Spleen (tissue), 7 donors: ENCODE results near the gene LEKR1.

Experiments
- POLR2A ChIP-seq, 3 donors: fragments of 450-650 bp; IDR thresholded peaks; one replicate each; pipeline ENCODE4 v1.5.1; 2017; ENCODE audit warnings: antibody characterized with exemption in 3 of 3, mild to moderate bottlenecking in 1 of 3
- POLR2AphosphoS5 ChIP-seq, 3 donors: sonication (generic); formaldehyde crosslinking; IDR thresholded peaks; one replicate each; pipeline ENCODE4 v1.5.1; 2017; ENCODE audit warnings: antibody characterized with exemption in 3 of 3
- TF ChIP-seq, protein P1 (sequence below), 11 experiments: fragments of 200-600 bp in 7 of 11; fragments of 450-650 bp in 4 of 11; sonication (generic) in 4 of 11; IDR thresholded peaks in 8 of 11; conservative IDR thresholded peaks in 3 of 11; 1 replicate in 7 of 11; 2 replicates in 4 of 11; pipeline versions ENCODE4 v1.4.0 to v1.8.0; 2016 to 2021; ENCODE audit warnings: antibody characterized with exemption in 11 of 11, inconsistent platforms in 4 of 11, mild to moderate bottlenecking in 1 of 11
- donor health status: DM: no; HTN: no; CAD: no; lungs with moderate emphysema.
- donor health status: DM: no; HTN: no; CAD: no.
- donor health status: DM: no; HTN: no; CAD: no.

DNA sequence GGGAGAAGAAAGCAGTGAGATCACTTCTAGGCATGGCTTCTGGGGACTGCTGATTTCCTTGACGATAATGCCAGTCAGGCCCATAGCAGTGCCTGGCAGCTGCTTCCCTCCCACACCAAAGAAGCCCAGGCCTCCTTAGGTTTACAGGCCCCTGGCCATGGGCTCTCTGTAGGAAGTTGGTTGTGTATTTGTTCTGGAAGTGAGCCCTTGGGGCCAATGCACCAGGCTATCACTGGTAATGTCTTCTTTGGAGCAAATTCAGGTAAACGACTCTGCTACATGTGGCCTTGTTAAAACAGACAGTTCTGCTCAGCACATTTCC is 244.5 kb downstream of the LEKR1 start:
- TF ChIP-seq, protein P1, sequence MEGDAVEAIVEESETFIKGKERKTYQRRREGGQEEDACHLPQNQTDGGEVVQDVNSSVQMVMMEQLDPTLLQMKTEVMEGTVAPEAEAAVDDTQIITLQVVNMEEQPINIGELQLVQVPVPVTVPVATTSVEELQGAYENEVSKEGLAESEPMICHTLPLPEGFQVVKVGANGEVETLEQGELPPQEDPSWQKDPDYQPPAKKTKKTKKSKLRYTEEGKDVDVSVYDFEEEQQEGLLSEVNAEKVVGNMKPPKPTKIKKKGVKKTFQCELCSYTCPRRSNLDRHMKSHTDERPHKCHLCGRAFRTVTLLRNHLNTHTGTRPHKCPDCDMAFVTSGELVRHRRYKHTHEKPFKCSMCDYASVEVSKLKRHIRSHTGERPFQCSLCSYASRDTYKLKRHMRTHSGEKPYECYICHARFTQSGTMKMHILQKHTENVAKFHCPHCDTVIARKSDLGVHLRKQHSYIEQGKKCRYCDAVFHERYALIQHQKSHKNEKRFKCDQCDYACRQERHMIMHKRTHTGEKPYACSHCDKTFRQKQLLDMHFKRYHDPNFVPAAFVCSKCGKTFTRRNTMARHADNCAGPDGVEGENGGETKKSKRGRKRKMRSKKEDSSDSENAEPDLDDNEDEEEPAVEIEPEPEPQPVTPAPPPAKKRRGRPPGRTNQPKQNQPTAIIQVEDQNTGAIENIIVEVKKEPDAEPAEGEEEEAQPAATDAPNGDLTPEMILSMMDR (IDR thresholded peaks at IDR 0.05 in 8 of 11, conservative IDR thresholded peaks at IDR 0.05 in 3 of 11), result no peak
- TF ChIP-seq POLR2AphosphoS5 (IDR thresholded peaks at IDR 0.05) (no peak), POLR2A (IDR thresholded peaks at IDR 0.05) (no peak)
